GM18498 (cell line): ENCODE results near the gene CDK18.

ENCODE experiments used
- ATAC-seq: cut with Tn5 transposase; IDR thresholded peaks from one replicate; pipeline ENCODE4 v1.9.1; 2021; ENCODE audit warnings: mild to moderate bottlenecking, moderate library complexity; ENCODE audit not compliant: unreplicated experiment

Gene CDK18

GRCh38 chr1:205567716-205568115, 63.2 kb downstream of the CDK18 start:
- no peak for ATAC-seq

DNA sequence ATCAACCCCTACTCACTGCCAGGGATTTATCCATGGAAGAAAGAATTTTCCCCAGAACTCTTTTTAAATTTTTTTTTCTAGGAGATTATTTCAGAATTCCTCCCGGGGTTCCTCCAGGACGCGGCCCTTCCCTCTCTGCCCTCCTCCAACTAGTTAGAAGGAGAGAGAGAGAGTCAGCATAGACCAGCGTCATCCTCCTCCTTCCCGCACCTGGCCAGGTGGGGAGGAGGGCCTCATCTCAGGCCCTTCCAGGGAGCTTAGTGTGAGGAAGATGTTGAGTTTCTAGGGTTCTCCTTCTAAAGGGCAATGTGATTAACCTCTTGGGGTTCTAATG, 63.6 kb downstream of the CDK18 start:
- no peak for ATAC-seq

DNA sequence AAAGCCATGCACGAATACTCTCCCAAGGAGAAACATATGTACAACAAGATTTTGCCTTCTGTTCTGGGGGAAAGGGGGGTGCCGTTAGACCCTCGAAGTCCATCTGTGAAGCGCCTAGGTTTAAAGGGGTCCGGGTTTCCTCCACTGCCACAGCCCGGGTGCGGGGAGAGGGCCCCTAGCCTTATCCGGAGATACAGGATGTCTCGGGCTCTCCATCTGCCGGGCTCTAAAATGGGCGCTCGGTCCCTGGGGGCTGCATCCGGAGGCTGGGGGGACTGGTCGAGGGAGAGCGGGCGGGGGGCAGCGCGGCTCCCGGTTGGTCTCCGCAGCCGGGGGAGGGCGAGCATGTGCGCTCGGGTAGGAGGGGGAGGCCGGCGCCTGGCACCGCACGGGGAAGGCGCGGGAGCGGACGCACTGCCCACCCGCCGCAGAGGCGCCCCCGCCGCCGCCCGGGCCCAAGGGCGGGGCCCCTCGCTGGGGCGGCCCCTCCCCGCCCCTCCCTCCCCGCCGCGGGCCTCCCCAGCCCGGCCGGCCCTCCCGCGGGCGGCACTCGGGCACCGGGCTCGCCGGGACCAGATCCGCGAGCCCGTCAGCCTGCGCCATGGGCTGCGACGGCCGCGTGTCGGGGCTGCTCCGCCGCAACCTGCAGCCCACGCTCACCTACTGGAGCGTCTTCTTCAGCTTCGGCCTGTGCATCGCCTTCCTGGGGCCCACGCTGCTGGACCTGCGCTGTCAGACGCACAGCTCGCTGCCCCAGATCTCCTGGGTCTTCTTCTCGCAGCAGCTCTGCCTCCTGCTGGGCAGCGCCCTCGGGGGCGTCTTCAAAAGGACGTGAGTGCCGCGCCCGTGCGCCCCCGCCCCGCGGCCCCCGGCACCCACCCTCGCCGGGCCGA, 64.2 kb downstream of the CDK18 start:
- ATAC-seq = no peak

GRCh38 chr1:205569411-205570172, 65.1 kb downstream of the CDK18 start:
- no peak for ATAC-seq

- ATAC-seq = no peak
Observed at GRCh38 chr1:205570173-205570501, 65.7 kb downstream of the CDK18 start.

DNA sequence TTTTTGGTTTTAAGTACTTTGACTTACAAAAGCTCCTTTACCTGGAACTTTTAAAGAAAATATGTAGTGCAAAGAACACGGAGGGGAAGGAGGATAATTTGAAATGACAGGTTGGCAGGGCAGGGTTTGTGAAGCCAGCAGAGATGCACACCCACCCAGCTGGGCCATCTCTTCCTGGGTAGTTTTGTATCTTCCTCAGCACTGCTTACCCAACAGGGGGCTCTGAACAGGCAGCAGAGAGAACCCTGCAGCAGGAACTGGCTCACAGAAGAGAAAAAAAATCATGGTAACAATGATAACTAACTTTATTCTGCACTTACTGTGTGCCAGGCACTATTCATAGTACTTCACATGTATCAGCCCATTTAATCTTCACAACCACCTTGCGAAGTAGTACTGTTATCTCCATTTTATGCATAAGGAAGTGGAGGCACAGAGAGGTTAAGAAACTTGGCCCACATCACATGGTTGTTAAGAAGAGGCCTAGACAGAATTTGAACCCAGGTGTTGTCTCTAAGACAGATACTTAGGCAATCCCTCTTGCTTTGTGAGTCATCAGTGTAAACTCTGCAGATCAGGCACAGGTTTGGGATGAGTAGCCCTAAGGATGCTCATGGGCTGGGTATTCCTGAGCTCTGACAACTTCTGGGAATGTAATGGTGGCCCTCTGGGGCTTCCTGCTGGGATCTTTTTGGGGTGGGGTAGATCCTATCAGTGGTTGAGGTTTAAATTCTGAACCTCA, 66.5 kb downstream of the CDK18 start:
- no peak for ATAC-seq

DNA sequence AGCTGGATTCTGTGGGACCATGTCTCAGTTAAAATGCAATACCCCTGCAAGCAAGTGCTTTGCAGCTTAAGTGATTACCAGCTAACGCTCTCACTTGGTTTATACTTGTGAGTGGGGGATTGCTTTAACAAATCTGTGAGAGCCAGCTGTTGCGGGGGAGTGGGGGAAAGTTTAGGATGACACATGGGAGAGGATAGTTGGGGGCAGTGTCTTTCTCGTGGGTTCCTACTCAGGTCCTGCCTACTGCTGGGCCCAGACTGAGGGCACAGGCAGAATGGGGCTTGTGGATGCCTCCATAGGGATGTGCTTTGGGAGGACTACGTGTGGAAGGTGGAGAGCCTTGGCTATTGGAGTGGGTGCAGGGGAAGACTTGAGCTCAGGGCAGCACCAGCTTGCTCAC, 67.3 kb downstream of the CDK18 start:
- ATAC-seq = no peak

DNA sequence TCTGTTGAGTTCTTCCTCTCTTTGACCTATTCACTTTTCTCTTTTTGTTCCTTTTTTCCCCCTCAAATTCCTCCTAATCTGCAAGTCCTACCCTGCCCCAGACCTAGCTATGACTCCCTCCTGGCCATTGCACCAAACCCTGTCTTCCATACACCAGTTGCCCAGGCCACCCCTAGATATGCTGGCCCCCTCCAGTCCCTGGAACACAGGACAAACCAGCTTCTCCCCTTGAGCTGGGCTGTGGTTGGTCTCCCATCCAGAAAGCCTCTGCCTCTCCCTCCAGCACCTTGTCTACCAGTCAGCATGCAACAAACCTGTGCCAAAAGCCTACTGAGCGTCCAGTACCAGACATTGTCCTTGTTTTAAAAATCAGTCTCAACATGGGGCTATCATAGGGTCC, 68.0 kb downstream of the CDK18 start:
- no peak for ATAC-seq

GRCh38 chr1:205575294-205575885, 70.9 kb downstream of the CDK18 start:
- no peak for ATAC-seq

- no peak for ATAC-seq
Observed at GRCh38 chr1:205576011-205576410, 71.5 kb downstream of the CDK18 start.

DNA sequence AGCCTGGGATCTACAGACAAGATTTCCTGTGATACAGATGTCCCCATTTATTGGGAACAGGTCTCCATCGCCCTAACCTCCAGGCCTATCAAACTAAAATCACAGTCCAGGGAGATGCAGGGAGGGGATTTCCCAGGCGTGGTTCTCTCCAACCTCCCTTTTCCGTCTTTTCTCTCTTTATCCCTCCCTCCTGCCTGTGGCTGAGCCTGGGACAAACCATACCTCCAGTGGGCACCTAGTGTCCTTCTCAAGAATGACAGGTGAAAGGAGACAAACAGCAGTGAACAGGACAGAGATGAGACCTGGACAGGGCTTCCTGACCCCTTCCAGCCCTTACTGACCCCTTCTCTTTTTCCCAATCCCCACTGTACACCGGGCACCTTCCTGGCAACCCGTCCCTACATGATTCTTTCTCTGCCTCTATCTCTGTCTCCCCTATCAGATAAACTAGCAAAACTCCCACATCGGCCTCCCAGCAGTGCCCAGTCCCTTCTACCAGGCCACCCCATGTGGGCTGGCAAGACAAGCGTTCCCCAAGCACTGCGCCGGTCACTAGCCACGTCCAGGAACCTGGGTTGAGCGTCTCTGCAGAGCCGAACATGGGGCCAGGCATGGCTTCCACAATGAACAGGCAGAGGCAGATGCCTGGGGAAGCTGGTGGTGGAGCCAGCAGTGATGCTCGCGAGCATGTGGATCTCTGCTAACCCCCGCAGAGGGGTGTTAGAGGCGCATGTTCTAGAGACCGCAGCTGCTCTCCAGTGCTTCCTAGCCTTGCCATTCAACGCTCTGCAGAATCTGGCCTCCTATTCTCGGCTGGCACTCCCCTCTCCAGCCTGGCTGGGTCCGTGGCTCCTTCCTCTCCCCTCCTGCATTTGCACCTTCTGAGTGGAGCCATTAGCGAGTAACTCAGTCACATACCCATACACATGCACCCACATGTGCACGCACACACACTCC, 72.6 kb downstream of the CDK18 start:
- no peak for ATAC-seq

DNA sequence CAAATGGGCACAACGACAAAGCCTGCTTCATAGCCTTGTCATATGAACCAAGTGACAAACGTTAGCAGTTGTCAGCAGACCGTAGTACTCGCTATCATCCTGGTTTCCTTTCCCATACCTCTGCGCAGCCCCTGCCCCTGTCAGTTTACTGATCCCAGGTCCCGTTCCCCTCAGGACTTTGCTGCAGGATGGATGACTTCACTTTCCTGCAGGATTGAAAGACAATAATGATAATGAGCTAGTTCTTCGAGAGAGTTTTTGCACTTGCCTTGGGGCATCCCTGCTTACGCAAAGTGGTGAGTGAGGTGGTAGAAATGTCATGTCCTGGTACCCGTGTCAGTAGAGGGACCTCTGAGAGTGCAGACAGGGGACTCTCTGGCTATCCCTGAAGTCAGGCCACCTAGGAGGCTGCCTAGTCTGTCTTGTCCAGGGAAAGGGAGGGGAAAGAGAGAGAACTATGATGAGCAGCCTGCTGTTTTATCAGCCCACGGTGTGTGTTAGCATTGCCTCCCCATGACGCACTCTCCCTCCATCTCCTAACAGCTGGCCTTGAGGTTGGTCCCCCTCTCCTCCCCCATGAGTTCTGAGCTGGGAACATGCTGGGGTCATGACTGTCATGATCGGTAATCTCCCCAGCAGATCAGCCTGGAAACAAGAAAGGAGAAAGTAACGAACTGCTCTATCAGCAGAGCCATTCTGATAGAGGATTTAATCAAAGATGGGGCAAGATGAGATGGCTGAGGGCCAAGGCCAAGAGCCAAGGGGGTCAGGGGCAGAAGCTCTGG, 73.6 kb downstream of the CDK18 start:
- no peak for ATAC-seq

GRCh38 chr1:205578780-205579571, 74.5 kb downstream of the CDK18 start:
- ATAC-seq = no peak

GRCh38 chr1:205579711-205580110, 75.2 kb downstream of the CDK18 start:
- no peak for ATAC-seq

DNA sequence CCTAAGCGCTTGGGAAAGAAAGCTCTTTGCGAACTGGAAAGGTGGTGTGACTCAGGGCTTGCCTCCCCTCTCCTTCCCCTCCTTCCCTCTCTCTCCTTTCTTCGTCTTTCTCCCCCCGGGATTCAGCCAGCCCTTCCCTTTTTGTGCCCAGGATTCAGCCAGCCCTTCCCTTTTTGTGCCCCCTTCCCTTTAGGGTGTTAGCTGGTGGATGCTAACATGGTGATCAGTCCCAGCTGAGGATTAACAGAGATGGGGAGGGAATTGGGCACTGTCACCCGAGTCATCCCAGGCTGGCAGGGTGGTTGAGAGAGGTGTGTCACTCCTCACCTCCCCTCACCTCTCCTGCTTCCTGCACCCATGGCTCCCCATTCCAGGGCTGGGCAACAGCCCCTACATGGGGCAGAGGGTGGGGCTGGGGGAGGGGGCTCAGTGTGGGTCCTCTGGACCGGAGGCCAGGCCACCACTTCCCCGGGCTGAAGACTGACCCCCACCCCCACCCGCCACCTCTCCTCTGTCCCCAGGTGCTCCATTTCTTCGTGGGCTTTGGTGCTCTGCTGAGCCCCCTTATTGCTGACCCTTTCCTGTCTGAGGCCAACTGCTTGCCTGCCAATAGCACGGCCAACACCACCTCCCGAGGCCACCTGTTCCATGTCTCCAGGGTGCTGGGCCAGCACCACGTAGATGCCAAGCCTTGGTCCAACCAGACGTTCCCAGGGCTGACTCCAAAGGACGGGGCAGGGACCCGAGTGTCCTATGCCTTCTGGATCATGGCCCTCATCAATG, 75.9 kb downstream of the CDK18 start:
- no peak for ATAC-seq

DNA sequence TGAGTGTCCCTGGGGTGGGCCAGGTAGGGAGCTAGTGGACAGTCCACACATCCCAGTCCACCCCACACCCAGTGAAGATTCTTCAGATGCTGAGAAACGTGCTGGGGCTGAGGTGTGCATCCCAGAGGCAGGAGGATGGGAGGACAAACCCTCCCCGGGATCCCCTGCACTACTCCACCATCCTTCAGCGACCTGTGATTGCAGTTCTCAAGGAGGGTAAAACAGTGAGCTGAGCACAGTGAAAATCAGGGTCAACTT, 76.4 kb downstream of the CDK18 start:
- ATAC-seq = no peak

DNA sequence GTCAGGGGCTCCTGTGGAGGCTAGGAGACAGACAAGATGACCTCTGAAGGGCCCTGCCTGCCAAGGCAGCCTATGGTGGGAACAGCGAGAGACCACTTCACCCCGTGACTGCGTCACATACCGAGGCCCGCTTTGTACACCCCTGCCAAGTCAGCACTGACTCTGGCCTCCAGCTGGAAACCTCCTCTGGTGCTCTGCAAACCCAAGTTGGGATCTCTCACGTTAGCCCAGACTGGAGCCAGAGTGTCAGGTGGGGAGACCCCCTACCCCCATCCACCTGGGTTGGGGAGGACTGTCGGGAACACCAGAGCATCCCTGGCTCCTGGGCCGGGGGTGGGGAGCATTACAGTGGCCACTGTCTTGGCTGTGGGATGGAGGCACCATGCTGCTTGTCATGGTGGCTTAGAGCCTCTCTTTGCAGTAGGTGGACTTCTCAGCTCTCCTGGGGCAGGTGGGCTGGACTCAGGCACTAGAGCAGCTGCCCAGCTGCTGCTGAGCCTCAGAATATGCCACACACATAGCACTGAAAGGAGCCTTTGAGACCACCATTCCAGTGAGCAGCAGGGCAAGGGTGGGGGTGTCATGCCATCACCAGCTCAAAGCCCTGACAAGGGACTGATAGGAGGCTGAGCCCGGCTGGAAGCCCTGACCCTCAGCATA, 77.0 kb downstream of the CDK18 start:
- ATAC-seq = no peak

GRCh38 chr1:205582046-205582445, 77.6 kb downstream of the CDK18 start:
- ATAC-seq = no peak
